HFF-Myc (cell line): ENCODE data around the gene PLIN3.
A peak's percentile ranks its signal among the peaks of the same experiment; 100 is the strongest.

Experiments
- DNase-seq: peaks from one replicate; pipeline ENCODE4 v3.0.0-alpha.2; 2011; ENCODE audit warnings: low read depth; ENCODE audit errors: extremely low read depth
- H3K4me3 ChIP-seq: replicated peaks from 2 replicates; pipeline ENCODE4 v1.5.1; 2011; ENCODE audit warnings: low read depth, mild to moderate bottlenecking, control low read depth, low read length
- TF ChIP-seq, protein P1 (sequence below): IDR thresholded peaks from 2 replicates; pipeline ENCODE4 v1.5.1; 2012; ENCODE audit warnings: mild to moderate bottlenecking, low read depth, low read length, control low read depth; ENCODE audit errors: missing control alignments

Gene PLIN3

DNA sequence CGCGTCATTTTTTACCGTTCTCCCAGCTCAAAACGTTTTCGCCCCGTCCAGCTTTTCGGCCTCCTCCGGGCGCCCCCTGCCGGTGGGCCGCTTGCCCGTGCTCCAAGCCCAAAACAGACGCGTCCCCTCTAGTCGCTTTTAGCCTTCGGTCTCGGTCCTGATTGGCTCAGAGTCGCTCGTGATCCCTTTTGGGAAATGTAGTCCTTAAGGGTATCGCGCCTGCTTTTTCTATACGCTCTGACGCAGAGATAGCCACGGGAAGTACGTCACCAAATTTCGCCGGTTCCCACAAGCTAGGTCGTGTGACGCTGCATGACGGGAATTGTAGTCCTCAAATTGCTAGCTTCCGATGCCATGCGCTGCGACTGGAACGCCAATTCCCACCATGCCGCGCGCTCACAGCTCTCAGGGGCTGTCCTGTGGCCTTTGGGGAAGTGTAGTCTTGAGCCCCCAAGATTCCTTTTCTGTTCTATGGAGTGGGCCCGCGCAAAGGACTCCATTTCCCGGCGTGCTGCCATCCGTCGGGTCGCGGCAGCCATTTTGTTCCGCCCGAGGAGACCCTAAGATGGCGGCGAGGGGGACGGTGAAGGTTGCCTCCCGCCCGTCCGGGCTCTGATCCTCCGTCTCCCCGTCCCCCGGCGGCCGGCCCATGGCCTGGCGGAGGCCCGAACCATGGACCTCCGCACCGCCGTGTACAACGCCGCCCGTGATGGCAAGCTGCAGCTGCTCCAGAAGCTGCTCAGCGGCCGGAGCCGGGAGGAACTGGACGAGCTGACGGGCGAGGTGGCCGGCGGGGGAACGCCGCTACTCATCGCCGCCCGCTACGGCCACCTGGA, 76.1 kb downstream of the PLIN3 start, which contains the start of gene FEM1A:
FEM1A (plus strand) TSS at position 552 of the 836 bp plus-strand sequence; CDS start at position 673, 121 bp downstream.
- TF ChIP-seq, protein P1, sequence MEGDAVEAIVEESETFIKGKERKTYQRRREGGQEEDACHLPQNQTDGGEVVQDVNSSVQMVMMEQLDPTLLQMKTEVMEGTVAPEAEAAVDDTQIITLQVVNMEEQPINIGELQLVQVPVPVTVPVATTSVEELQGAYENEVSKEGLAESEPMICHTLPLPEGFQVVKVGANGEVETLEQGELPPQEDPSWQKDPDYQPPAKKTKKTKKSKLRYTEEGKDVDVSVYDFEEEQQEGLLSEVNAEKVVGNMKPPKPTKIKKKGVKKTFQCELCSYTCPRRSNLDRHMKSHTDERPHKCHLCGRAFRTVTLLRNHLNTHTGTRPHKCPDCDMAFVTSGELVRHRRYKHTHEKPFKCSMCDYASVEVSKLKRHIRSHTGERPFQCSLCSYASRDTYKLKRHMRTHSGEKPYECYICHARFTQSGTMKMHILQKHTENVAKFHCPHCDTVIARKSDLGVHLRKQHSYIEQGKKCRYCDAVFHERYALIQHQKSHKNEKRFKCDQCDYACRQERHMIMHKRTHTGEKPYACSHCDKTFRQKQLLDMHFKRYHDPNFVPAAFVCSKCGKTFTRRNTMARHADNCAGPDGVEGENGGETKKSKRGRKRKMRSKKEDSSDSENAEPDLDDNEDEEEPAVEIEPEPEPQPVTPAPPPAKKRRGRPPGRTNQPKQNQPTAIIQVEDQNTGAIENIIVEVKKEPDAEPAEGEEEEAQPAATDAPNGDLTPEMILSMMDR, result peak; percentile 100
- peak within 1 kb of the TSS; percentile 78 for H3K4me3 ChIP-seq
- peak; percentile 100 for DNase-seq
